ENCODE results near the gene CDKN1A.

DNA sequence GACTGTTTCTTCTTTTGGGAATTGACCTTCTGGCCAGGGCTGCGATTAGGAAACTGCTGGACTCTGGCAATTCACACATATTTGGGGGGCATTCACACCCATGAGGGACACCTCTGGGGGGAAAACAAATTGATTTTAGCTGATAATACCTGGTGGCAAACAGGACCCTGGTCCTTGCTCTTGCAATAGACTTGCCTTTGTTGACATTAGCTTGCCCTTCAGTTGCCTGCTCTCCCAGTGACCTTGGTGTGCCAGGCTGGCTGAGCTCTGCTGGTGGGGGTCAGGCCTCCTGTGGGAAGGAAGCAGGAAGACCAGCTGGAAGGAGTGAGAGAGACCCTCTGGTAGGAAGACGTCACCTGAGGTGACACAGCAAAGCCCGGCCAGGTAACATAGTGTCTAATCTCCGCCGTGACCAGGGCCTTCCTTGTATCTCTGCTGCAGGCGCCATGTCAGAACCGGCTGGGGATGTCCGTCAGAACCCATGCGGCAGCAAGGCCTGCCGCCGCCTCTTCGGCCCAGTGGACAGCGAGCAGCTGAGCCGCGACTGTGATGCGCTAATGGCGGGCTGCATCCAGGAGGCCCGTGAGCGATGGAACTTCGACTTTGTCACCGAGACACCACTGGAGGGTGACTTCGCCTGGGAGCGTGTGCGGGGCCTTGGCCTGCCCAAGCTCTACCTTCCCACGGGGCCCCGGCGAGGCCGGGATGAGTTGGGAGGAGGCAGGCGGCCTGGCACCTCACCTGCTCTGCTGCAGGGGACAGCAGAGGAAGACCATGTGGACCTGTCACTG is 5.3 kb downstream of the CDKN1A start:
- TF ChIP-seq, protein P1, sequence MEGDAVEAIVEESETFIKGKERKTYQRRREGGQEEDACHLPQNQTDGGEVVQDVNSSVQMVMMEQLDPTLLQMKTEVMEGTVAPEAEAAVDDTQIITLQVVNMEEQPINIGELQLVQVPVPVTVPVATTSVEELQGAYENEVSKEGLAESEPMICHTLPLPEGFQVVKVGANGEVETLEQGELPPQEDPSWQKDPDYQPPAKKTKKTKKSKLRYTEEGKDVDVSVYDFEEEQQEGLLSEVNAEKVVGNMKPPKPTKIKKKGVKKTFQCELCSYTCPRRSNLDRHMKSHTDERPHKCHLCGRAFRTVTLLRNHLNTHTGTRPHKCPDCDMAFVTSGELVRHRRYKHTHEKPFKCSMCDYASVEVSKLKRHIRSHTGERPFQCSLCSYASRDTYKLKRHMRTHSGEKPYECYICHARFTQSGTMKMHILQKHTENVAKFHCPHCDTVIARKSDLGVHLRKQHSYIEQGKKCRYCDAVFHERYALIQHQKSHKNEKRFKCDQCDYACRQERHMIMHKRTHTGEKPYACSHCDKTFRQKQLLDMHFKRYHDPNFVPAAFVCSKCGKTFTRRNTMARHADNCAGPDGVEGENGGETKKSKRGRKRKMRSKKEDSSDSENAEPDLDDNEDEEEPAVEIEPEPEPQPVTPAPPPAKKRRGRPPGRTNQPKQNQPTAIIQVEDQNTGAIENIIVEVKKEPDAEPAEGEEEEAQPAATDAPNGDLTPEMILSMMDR (IDR thresholded peaks at IDR 0.05 in 4 of 5, conservative IDR thresholded peaks at IDR 0.05 in 1 of 5) = no peak
- no peak for TF ChIP-seq POLR2A (IDR thresholded peaks at IDR 0.05)
